Stimulated activated CD8-positive, alpha-beta memory T cell treated with anti-CD3 and anti-CD28 coated beads, Interleukin-15, amount 100 ng/mL, for 4 hours (primary cell): Measurements from ENCODE around the gene SLC6A17.

Source experiments
- DNase-seq, 2 donors: peaks; one replicate each; pipeline ENCODE4 v3.0.0-alpha.2; 2020; ENCODE audit warnings: low read depth in 2 of 2

SLC6A17 gene

GRCh38 chr1:110240476-110241210, 90.3 kb downstream of the SLC6A17 start:
- no peak for DNase-seq

GRCh38 chr1:110241516-110241915, 91.2 kb downstream of the SLC6A17 start:
- DNase-seq, result no peak

GRCh38 chr1:110242062-110242461, 91.8 kb downstream of the SLC6A17 start:
- DNase-seq, result no peak

GRCh38 chr1:110242731-110243130, 92.4 kb downstream of the SLC6A17 start:
- no peak for DNase-seq

GRCh38 chr1:110243146-110243545, 92.9 kb downstream of the SLC6A17 start:
- no peak for DNase-seq

- DNase-seq, result no peak
These were observed 93.3 kb downstream of the SLC6A17 start for GRCh38 chr1:110243574-110243973.

GRCh38 chr1:110245876-110246620, 95.8 kb downstream of the SLC6A17 start:
- no peak for DNase-seq

GRCh38 chr1:110248746-110249145, 98.5 kb downstream of the SLC6A17 start:
- DNase-seq, result no peak

- no peak for DNase-seq
These were observed 99.0 kb downstream of the SLC6A17 start for GRCh38 chr1:110249256-110249655.

- no peak for DNase-seq
These were observed 99.7 kb downstream of the SLC6A17 start for GRCh38 chr1:110250008-110250407.

- no peak for DNase-seq
These were observed 100.5 kb downstream of the SLC6A17 start for GRCh38 chr1:110250749-110251148.
